DMS 273 (cell line): ENCODE measurements around the gene HAUS7.

Source experiments
- DNase-seq: peaks from one replicate; lab custom pipeline; 2025; ENCODE audit not compliant: unreplicated experiment; lab: John Stamatoyannopoulos, UW

Gene HAUS7

GRCh38 chrX:153470411-153471363 is at the start of gene HAUS7:
Gene HAUS7, minus strand, starts transcription at chrX:153470576. Its CDS starts 19 bp downstream, at chrX:153470557.
- peak; percentile 95 for DNase-seq

- peak; percentile 81 for DNase-seq
Measured at GRCh38 chrX:153519569-153520286, 49.4 kb upstream of the HAUS7 start.

DNA sequence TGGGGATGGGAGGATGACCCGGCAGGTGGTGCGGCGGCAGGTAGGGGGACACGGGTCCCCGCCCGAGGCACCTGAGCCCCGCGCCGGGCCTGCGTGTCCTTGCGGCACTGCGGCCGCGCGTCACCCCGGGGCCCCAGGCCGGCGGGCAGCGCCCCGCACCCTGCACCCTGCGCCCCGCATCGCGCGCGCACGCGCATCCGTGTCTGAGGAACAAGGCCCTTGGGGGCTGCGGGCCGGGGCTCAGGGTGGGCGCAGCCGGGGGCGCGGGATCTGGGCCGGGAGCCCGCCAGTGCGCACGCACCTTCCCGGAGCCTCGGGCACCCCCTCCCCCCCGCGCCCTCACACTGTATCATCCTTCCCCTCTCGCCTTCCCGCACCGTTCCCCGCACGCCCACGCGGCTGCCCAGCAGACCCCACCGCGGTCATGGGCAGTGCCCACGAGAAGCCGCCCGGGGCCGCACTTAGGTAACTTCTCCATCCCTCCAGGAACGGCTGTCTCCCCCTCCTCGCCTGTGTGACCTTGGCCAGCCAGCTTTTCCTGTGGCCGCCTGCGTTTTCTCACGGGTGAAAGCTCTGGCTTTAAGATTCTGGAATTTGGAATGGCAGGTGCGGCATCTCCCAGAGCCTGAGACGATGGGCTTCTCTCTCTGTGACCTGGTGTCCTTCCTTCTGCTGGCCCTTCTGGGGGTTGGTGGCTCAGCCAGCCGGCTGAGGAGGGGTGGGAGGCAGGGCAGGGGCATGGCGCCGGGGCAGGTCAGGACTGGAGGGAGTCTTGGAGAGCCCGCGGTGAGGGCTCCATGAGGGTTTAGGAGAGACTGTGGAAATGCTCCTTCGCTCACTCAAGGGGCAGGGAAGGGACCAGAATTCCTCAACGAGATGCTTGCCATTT is 47.8 kb upstream of the HAUS7 start:
- no peak for DNase-seq

DNA sequence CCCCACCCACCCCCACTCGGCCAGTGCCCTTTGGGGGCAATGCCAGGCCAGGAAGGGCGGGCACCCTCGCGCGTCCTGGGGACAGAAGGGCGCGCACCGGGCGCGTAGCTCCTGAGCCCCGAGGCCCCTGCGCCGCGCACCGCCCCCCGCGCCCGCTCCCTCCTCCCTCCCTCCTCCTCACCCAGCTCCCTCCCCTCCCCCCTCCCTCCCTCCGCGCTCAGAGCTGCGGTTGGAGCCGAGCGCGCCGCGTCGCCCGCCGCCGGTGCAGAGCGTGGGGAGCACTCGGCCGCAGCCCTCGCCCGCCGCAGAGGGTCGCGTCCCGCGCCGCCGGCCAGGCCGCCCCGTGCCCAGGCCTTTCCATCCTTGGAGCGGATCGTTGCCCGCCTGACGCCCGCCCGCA is 47.0 kb upstream of the HAUS7 start, which contains the start of gene ATP2B3:
Gene ATP2B3, plus strand, starts transcription at position 220 of the 400 bp plus-strand sequence. CDS start 18,606 bp downstream, outside the sequence.
- peak; percentile 67 for DNase-seq

DNA sequence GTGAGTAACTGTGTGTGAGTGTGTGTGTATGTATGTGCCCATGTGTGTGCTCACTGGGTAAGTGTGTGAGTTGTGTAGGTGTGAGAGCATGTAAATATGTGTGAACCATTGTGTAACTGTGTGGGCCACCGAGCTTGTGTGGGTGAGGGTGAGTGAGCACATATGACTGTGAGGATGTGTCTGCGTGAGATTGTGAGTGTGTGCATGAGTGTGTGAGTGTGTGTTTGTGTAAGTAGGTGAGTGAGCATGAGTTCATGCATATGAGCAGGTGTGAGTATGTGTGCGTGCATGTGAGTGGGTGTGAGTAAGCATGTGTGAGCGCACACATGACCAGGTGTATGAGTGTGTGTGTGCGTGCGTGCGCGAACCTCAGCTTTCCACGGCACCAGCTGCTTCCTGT is 45.7 kb upstream of the HAUS7 start:
- DNase-seq = no peak

- DNase-seq = no peak
Measured at GRCh38 chrX:153515435-153515834, 45.1 kb upstream of the HAUS7 start.

DNA sequence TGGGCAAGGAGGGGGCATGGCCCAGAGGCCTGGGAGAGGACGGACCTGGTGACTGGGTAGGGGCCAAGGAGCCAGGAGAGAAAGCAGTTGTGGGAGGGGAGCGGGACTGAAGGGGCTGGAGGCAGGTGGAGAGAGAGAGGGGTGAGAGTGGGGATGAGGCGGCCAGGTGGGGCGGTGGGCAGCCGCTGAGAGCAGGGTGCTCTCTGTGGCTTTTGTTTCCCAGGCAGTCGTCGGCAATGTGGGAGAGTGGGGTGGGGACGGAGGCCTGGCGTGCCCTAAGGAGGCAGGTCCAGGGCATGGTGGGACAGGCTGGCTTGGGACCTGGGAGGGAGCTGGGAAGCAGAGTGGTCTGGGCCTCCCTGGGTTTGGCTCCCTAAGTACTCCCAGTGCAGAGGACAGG is 43.9 kb upstream of the HAUS7 start:
- no peak for DNase-seq

DNA sequence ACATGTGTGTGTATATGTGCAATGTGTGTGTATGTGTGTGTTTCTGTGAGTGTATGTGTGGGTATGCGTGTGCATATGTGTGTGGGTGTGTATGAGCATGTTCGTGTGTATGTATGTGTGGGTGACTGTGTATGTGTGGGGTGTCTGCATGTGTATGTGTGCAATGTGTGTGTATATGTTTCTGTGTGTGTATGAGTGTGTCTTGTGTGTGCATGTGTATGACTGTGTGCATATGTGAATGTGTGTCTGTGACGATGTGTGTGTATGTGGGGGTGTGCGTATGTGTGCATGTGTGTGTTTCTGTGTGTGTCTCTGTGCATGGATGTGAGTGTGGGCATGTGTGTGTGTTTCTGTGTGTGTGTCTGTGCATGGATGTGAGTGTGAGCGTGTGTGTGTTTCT is 42.9 kb upstream of the HAUS7 start:
- DNase-seq = no peak

DNA sequence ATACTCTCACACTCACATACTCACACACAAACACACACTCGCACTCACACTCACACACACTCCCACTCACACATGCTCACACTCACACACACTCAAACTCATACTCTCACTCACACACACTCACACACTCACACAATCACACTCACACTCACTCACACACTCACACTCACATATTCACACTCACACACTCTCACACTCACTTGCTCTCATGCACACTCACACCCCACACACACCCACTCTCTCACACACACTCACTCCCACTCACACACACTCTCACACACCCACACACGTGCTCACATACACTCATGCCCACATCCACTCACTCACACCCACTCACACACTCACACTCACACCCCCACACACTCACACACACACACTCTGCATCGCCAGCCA is 42.1 kb upstream of the HAUS7 start:
- DNase-seq = no peak

DNA sequence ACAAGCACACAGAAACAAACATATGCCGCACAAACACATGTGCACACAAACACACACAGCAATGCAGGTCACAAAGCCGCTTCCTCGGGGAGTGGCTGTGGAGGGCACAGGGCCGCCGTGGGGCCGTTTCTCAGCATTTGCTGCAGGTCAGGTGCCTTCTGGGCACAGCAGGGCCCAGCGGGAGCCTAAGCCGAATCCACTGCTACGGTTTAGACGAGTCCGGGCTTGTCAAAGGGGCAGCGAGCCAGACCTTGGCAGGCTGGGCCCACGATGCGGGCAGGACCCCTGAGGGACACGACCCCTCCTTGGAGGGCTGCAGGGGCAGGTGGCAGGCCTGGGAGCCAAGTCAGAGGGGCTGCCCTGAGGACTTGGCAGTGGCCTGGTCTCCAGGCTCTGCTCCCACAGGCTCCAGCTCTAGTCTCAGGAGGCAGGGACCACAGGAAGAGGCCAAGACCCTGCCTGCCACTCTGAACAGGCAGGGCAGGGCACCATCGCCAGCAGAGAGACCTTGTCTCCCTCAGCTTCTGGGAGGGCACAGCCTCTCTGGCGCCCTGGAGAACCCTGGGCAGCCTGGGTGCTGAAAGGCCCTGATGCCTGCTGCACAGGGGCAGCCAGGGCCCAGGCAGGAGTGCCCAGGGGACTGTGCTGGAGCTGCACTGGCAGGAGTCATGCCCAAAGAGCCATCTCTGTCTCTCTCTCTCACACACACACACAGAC is 41.6 kb upstream of the HAUS7 start:
- DNase-seq = peak; percentile 86

- no peak for DNase-seq
Measured at GRCh38 chrX:153510383-153510782, 40.0 kb upstream of the HAUS7 start.

GRCh38 chrX:153509592-153509991 is 39.2 kb upstream of the HAUS7 start:
- no peak for DNase-seq

DNA sequence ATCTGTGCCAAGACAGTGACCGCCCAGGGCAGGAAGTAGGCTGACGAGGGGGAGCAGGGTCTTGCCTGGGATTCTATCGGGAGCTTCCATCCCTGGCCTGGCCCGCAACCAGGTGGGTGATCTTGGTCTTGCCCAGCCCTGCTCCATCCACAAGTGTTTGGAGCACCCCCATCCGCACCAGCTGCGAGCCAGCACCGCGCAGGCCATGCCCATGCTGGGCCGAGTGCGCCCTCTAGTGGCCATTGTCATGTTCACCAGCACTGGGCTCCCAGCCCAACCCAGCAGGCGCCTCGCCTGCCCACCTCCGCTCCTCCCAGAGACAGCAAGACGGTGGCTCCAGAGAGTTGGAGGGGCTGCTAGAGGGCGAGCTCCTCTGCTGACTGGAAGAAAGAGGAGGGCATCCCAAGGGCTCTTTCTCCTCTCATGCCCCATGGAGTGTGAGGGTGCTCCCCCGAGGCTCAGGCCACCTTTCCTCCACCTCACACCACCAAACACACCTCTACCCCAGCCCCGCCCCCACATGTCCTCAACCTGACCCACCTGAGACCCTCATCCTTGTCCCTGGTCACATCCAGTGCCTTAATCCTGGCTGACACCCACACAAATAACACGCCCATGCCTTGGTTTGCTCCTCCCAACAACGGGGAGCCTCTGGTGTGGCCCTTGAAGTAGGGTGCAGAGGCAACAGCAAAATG is 37.3 kb upstream of the HAUS7 start:
- peak; percentile 97 for DNase-seq

DNA sequence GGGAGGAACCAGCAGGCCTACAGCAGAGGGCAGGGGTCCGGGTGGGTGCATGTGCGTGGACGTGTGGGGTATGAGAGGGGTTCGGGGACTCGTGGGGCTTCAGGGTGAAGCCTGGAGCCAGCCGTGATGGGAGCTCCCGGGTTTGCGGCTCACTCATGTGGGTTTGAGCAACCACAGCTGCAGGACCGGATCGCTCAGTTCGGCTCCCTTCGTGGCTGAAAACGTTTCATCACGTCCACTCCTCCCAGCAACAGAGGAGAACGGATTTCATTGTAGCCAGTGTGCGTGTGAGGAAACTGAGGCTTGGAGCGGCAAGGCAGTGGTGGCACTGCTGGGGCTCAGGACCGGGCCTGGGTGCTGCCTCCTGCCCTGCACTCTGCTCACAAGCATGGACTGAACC is 35.0 kb upstream of the HAUS7 start:
- DNase-seq = no peak

GRCh38 chrX:153504445-153505016 is 34.2 kb upstream of the HAUS7 start:
- no peak for DNase-seq

- DNase-seq = no peak
Measured at GRCh38 chrX:153502796-153503195, 32.4 kb upstream of the HAUS7 start.

- no peak for DNase-seq
Measured at GRCh38 chrX:153502131-153502530, 31.8 kb upstream of the HAUS7 start.

GRCh38 chrX:153501530-153501929 is 31.2 kb upstream of the HAUS7 start:
- DNase-seq = no peak

DNA sequence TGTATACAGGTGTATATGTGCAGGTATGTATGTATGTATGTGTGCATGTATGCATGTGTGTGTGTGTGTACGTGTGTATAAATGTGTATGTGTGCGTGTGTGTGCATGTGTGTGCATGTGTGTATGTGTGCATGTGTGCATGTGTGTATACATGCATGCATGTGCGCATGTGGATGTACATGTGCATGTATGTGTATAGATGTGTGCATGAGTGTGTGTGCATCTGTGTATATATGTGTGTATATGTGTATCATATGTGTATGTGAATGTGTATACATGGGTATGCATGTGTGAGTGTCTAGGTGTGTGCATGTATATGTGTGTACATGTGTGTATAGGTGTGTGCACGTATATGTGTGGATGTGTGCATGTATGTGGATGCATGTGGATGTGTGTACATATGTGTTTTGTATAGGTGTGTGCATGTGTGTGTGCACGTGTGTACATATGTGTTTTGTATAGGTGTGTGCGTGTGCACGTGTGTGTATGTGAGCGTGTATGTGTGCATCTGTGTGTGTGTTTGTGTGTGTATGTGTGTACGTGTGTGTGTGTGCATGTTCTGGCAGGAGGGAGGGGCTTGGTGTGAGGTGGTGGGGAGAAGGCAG is 30.4 kb upstream of the HAUS7 start:
- no peak for DNase-seq
